ENCODE data around the gene MACROD2.

The MACROD2 gene

GRCh38 chr20:15612769-15613168 is 1617.5 kb downstream of the MACROD2 start:
- CTCF ChIA-PET, result no interaction called here
- H3K36me3 ChIP-seq (ENCODE audit: control insufficient read depth in 2 of 2, insufficient read depth in 1 of 2, low read length in 2 of 2), result no peaks in the 10 kb centered on the region
- H3K4me1 ChIP-seq (ENCODE audit: control insufficient read depth, insufficient read depth, low read length), result no peaks in the 10 kb centered on the region
- POLR2A ChIA-PET, result no interaction called here
- TF ChIP-seq ZBTB6 (tag by site-specific recombination; IDR thresholded peaks at IDR 0.05) (no peak), SP7 (tag by site-specific recombination; IDR thresholded peaks at IDR 0.05) (no peak), PBX3 (CRISPR knock-in tag; IDR thresholded peaks at IDR 0.05) (no peak), ZNF184 (tag by site-specific recombination; IDR thresholded peaks at IDR 0.05) (no peak)
- H3K4me3 ChIP-seq (ENCODE audit: low read depth, low read length), result no peak overlapping the region
- no peaks in the 10 kb centered on the region for H3K9me3 ChIP-seq (ENCODE audit: control insufficient read depth, insufficient read depth, low read depth, low read length)
- H3K27ac ChIP-seq (ENCODE audit: extremely low read depth, low read depth, low read length), result no peak overlapping the region

GRCh38 chr20:15613530-15613929 is 1618.2 kb downstream of the MACROD2 start:
- TF ChIP-seq ZNF426 (tag by site-specific recombination; IDR thresholded peaks at IDR 0.05), result no peak
- no peak for TF ChIP-seq ZNF2 (tag by site-specific recombination; IDR thresholded peaks at IDR 0.05)
- TF ChIP-seq GLI4 (tag by site-specific recombination; IDR thresholded peaks at IDR 0.05), result no peak
- TF ChIP-seq ZNF747 (tag by site-specific recombination; IDR thresholded peaks at IDR 0.05), result no peak
- no peak for TF ChIP-seq ZNF292 (tag by site-specific recombination; IDR thresholded peaks at IDR 0.05; ENCODE audit: borderline replicate concordance, low read depth)
- no peak for TF ChIP-seq ZNF335 (tag by site-specific recombination; conservative IDR thresholded peaks at IDR 0.05)
- no peak for TF ChIP-seq ZFP41 (tag by site-specific recombination; IDR thresholded peaks at IDR 0.05; ENCODE audit: borderline replicate concordance)
- no peak for TF ChIP-seq ZBTB11 (tag by site-specific recombination; conservative IDR thresholded peaks at IDR 0.05; ENCODE audit: low read depth)
- no peak for TF ChIP-seq ZNF423 (tag by site-specific recombination; IDR thresholded peaks at IDR 0.05)
- ChIA-PET POLR2A (no interaction called here), CTCF (no interaction called here)
- H3K27ac ChIP-seq (ENCODE audit: extremely low read depth, low read depth, low read length), result no peak overlapping the region
- H3K9me3 ChIP-seq (ENCODE audit: control insufficient read depth, insufficient read depth, low read depth, low read length), result no peaks in the 10 kb centered on the region
- no peaks in the 10 kb centered on the region for H3K4me1 ChIP-seq (ENCODE audit: control insufficient read depth, insufficient read depth, low read length)
- H3K4me3 ChIP-seq (ENCODE audit: low read depth, low read length), result no peak overlapping the region
- H3K36me3 ChIP-seq (ENCODE audit: control insufficient read depth in 2 of 2, insufficient read depth in 1 of 2, low read length in 2 of 2), result no peaks in the 10 kb centered on the region

- no peaks in the 10 kb centered on the region for H3K9me3 ChIP-seq (ENCODE audit: control insufficient read depth, insufficient read depth, low read depth, low read length)
- no peaks in the 10 kb centered on the region for H3K4me1 ChIP-seq (ENCODE audit: control insufficient read depth, insufficient read depth, low read length)
- H3K27ac ChIP-seq (ENCODE audit: extremely low read depth, low read depth, low read length), result no peak overlapping the region
- no peak overlapping the region for H3K4me3 ChIP-seq (ENCODE audit: low read depth, low read length)
- H3K36me3 ChIP-seq (ENCODE audit: control insufficient read depth in 2 of 2, insufficient read depth in 1 of 2, low read length in 2 of 2), result no peaks in the 10 kb centered on the region
- ChIA-PET CTCF (interaction anchor here (0.6 to 0.7 kb wide), 2 partner anchors 32 to 191 kb away, joined by 3 to 4 read pairs; no protein-coding TSS in a partner anchor), POLR2A (no interaction called here)
- TF ChIP-seq ZNF837 (tag by site-specific recombination; IDR thresholded peaks at IDR 0.05), result no peak
- TF ChIP-seq ZBTB8A (tag by site-specific recombination; IDR thresholded peaks at IDR 0.05), result no peak
- TF ChIP-seq ZNF658 (tag by site-specific recombination; IDR thresholded peaks at IDR 0.05), result no peak
- TF ChIP-seq ZNF670 (tag by site-specific recombination; IDR thresholded peaks at IDR 0.05; ENCODE audit: low read depth), result no peak
These were observed 1621.3 kb downstream of the MACROD2 start for GRCh38 chr20:15616626-15617025.
